GM23338 (cell line): ENCODE measurements around the gene TBX2. TPM values are rescaled to one million over a fixed set of nuclear protein-coding genes. Genes with fewer than 3 reads are reported as not detected.

Experiments used
- ATAC-seq: fragments of 200-7000 bp; cut with Tn5 transposase; 3 replicates; pipeline ENCODE4 v1.9.1; 2020
- DNase-seq: peaks from one replicate; pipeline ENCODE4 v3.0.0-alpha.2; 2015; ENCODE audit warnings: low spot score
- H2AFZ ChIP-seq: fragments of 200-600 bp; sonication (generic); 2 replicates; pipeline ENCODE4 v1.8.0; 2016; ENCODE audit warnings: antibody characterized with exemption, mild to moderate bottlenecking, moderate library complexity
- H3F3A ChIP-seq: fragments of 200-600 bp; sonication (generic); replicated peaks from 2 replicates; pipeline ENCODE4 v1.8.0; 2017; ENCODE audit warnings: antibody characterized with exemption, mixed run types, low read depth
- H3K27ac ChIP-seq: fragments of 200-600 bp; sonication (generic); 2 replicates; pipeline ENCODE4 v1.6.1; 2016; ENCODE audit warnings: low read depth
- H3K27me3 ChIP-seq: fragments of 200-600 bp; sonication (generic); 2 replicates; pipeline ENCODE4 v1.8.0; 2016; ENCODE audit warnings: mild to moderate bottlenecking, mixed run types, moderate library complexity; ENCODE audit not compliant: insufficient read depth
- H3K36me3 ChIP-seq: fragments of 200-600 bp; sonication (generic); 2 replicates; pipeline ENCODE4 v1.8.0; 2016; ENCODE audit warnings: mild to moderate bottlenecking; ENCODE audit not compliant: insufficient read depth
- H3K4me1 ChIP-seq: fragments of 200-600 bp; sonication (generic); 2 replicates; pipeline ENCODE4 v1.8.0; 2016; ENCODE audit warnings: mild to moderate bottlenecking, moderate library complexity; ENCODE audit not compliant: insufficient read depth
- H3K4me2 ChIP-seq: fragments of 200-600 bp; sonication (generic); 2 replicates; pipeline ENCODE4 v1.7.1; 2017; ENCODE audit warnings: mixed run types
- H3K4me3 ChIP-seq: fragments of 200-600 bp; sonication (generic); 2 replicates; pipeline ENCODE4 v1.6.1; 2016; ENCODE audit warnings: mixed run types
- H3K79me2 ChIP-seq: fragments of 200-600 bp; sonication (generic); replicated peaks from 2 replicates; pipeline ENCODE4 v1.8.0; 2017; ENCODE audit warnings: mild to moderate bottlenecking; ENCODE audit not compliant: insufficient read depth
- H3K9me2 ChIP-seq: fragments of 200-600 bp; sonication (generic); 2 replicates; pipeline ENCODE4 v1.8.0; 2017; ENCODE audit not compliant: insufficient read depth
- H4K20me1 ChIP-seq: fragments of 200-600 bp; sonication (generic); replicated peaks from 2 replicates; pipeline ENCODE4 v1.8.0; 2017; ENCODE audit warnings: mild to moderate bottlenecking; ENCODE audit not compliant: insufficient read depth
- H3K27ac Mint-ChIP-seq: 2 replicates; pipeline ENCODE4 v1.8.0; 2020; ENCODE audit warnings: inconsistent platforms, mild to moderate bottlenecking, moderate library complexity, mixed read lengths
- H3K27me3 Mint-ChIP-seq: 3 replicates; pipeline ENCODE4 v1.8.0; 2022; ENCODE audit warnings: low read depth, mild to moderate bottlenecking, moderate library complexity, mixed read lengths, inconsistent platforms; ENCODE audit not compliant: insufficient read depth, poor library complexity
- H3K36me3 Mint-ChIP-seq: 3 replicates; pipeline ENCODE4 v1.8.0; 2021; ENCODE audit warnings: low read depth, mild to moderate bottlenecking, inconsistent platforms, moderate library complexity, mixed read lengths
- H3K4me1 Mint-ChIP-seq: 3 replicates; pipeline ENCODE4 v1.8.0; 2020; ENCODE audit warnings: mild to moderate bottlenecking, inconsistent platforms, mixed read lengths
- H3K4me3 Mint-ChIP-seq: 3 replicates; pipeline ENCODE4 v1.8.0; 2021; ENCODE audit warnings: moderate library complexity, mild to moderate bottlenecking, inconsistent platforms, mixed read lengths
- H3K9me3 Mint-ChIP-seq: 3 replicates; pipeline ENCODE4 v1.8.0; 2020; ENCODE audit warnings: moderate library complexity, mild to moderate bottlenecking, inconsistent platforms, mixed read lengths
- NANOG ChIP-seq: IDR thresholded peaks from 2 replicates; pipeline ENCODE4 v1.6.1; 2016; ENCODE audit warnings: antibody characterized with exemption, borderline replicate concordance
- STAT1 ChIP-seq: IDR thresholded peaks from one replicate; pipeline ENCODE4 v1.6.1; 2016; ENCODE audit warnings: antibody characterized with exemption; ENCODE audit not compliant: unreplicated experiment
- polyA plus RNA-seq: library from polyadenylated mRNA; unstranded; fragments of >200 nt; fragmentation: Nextera tagmentation; extraction: Ambion mirVana; gene quantifications from 2 replicates; pipeline ENCODE4 v1.2.1, GENCODE V29; 2016
- total RNA-seq: library from RNA; depleted of rRNA; stranded (reverse); fragments of >200 nt; shearing (Covaris generic); gene quantifications from 2 replicates; pipeline ENCODE4 v1.2.3, GENCODE V29; 2014
- TF ChIP-seq, protein P1 (sequence below), 2 experiments: fragments of 200-600 bp in 1 of 2; sonication (generic) in 1 of 2; conservative IDR thresholded peaks; 2 replicates each; pipeline versions ENCODE4 v1.5.1 to v1.6.1; 2016 to 2017; ENCODE audit warnings: antibody characterized with exemption in 2 of 2, low read depth in 2 of 2, mild to moderate bottlenecking in 2 of 2, moderate library complexity in 1 of 2
- TF ChIP-seq, protein P2 (sequence below): IDR thresholded peaks from one replicate; pipeline ENCODE4 v1.6.1; 2018; ENCODE audit warnings: antibody characterized with exemption; ENCODE audit not compliant: unreplicated experiment

The TBX2 gene
- total and polyA plus RNA-seq, 2 experiments from 2014 or later: not detected

GRCh38 chr17:61384692-61385576 is 14.7 kb upstream of the TBX2 start:
- Histone ChIP-seq H3K36me3 (no peaks in the 10 kb centered on the region), H3K27ac (no peak overlapping the region), H3K9me2 (no peaks in the 10 kb centered on the region), H3K79me2 (no peaks in the 10 kb centered on the region), H2AFZ (no peak overlapping the region), H4K20me1 (no peaks in the 10 kb centered on the region), H3K4me1 (no peaks in the 10 kb centered on the region), H3K4me3 (no peak overlapping the region), H3K27me3 (no peaks in the 10 kb centered on the region), H3F3A (no peaks in the 10 kb centered on the region), H3K4me2 (no peak overlapping the region)
- Mint-ChIP-seq H3K4me1 (peaks cover 9% of the 10 kb centered on the region), H3K27me3 (peaks cover 8% of the 10 kb centered on the region), H3K4me3 (no peak overlapping the region), H3K27ac (no peak overlapping the region), H3K36me3 (no peaks in the 10 kb centered on the region), H3K9me3 (no peaks in the 10 kb centered on the region; the same call in 2 of the 3 replicates)
- ATAC-seq (no peak; the same call in 2 of the 3 replicates), DNase-seq (no peak)
- TF ChIP-seq, protein P1, sequence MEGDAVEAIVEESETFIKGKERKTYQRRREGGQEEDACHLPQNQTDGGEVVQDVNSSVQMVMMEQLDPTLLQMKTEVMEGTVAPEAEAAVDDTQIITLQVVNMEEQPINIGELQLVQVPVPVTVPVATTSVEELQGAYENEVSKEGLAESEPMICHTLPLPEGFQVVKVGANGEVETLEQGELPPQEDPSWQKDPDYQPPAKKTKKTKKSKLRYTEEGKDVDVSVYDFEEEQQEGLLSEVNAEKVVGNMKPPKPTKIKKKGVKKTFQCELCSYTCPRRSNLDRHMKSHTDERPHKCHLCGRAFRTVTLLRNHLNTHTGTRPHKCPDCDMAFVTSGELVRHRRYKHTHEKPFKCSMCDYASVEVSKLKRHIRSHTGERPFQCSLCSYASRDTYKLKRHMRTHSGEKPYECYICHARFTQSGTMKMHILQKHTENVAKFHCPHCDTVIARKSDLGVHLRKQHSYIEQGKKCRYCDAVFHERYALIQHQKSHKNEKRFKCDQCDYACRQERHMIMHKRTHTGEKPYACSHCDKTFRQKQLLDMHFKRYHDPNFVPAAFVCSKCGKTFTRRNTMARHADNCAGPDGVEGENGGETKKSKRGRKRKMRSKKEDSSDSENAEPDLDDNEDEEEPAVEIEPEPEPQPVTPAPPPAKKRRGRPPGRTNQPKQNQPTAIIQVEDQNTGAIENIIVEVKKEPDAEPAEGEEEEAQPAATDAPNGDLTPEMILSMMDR (conservative IDR thresholded peaks at IDR 0.05; ENCODE audit: low read depth in 2 of 2): no peak

GRCh38 chr17:61385577-61386236 is 13.9 kb upstream of the TBX2 start:
- DNase-seq (no peak), ATAC-seq (no peak)
- no peaks in the 10 kb centered on the region for H3K4me1 ChIP-seq
- no peak overlapping the region for H3K4me3 ChIP-seq
- no peaks in the 10 kb centered on the region; the same call in 2 of the 3 replicates for H3K9me3 Mint-ChIP-seq
- H3K27ac ChIP-seq: no peak overlapping the region
- H3K4me2 ChIP-seq: no peak overlapping the region
- H3K9me2 ChIP-seq: no peaks in the 10 kb centered on the region
- H3K36me3 ChIP-seq: no peaks in the 10 kb centered on the region
- no peak overlapping the region for H3K27ac Mint-ChIP-seq
- H3K4me3 Mint-ChIP-seq: no peak overlapping the region
- no peaks in the 10 kb centered on the region for H3K36me3 Mint-ChIP-seq
- no peaks in the 10 kb centered on the region for H3F3A ChIP-seq
- no peaks in the 10 kb centered on the region for H3K27me3 ChIP-seq
- peaks cover 9% of the 10 kb centered on the region for H3K4me1 Mint-ChIP-seq
- H3K27me3 Mint-ChIP-seq: peaks cover 10% of the 10 kb centered on the region
- H4K20me1 ChIP-seq: no peaks in the 10 kb centered on the region
- no peak overlapping the region for H2AFZ ChIP-seq
- H3K79me2 ChIP-seq: no peaks in the 10 kb centered on the region
- TF ChIP-seq NANOG: no peak
- no peak for TF ChIP-seq STAT1
- TF ChIP-seq, protein P2, sequence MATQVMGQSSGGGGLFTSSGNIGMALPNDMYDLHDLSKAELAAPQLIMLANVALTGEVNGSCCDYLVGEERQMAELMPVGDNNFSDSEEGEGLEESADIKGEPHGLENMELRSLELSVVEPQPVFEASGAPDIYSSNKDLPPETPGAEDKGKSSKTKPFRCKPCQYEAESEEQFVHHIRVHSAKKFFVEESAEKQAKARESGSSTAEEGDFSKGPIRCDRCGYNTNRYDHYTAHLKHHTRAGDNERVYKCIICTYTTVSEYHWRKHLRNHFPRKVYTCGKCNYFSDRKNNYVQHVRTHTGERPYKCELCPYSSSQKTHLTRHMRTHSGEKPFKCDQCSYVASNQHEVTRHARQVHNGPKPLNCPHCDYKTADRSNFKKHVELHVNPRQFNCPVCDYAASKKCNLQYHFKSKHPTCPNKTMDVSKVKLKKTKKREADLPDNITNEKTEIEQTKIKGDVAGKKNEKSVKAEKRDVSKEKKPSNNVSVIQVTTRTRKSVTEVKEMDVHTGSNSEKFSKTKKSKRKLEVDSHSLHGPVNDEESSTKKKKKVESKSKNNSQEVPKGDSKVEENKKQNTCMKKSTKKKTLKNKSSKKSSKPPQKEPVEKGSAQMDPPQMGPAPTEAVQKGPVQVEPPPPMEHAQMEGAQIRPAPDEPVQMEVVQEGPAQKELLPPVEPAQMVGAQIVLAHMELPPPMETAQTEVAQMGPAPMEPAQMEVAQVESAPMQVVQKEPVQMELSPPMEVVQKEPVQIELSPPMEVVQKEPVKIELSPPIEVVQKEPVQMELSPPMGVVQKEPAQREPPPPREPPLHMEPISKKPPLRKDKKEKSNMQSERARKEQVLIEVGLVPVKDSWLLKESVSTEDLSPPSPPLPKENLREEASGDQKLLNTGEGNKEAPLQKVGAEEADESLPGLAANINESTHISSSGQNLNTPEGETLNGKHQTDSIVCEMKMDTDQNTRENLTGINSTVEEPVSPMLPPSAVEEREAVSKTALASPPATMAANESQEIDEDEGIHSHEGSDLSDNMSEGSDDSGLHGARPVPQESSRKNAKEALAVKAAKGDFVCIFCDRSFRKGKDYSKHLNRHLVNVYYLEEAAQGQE: no peak
- TF ChIP-seq, protein P1 (conservative IDR thresholded peaks at IDR 0.05; ENCODE audit: low read depth in 2 of 2): no peak
